ENCODE results near the gene GPR107. TPM values are rescaled to one million over a fixed set of nuclear protein-coding genes. Genes with fewer than 3 reads are reported as not detected.

Gene GPR107
- total and polyA plus RNA-seq, 2 of the 8 experiments (the other 6 are each of a cell fraction or from before 2014, with no cell fraction given): 19.3 to 30.7 TPM

GRCh38 chr9:130157079-130157478, 103.4 kb downstream of the GPR107 start (continued):
- no peak for TF ChIP-seq CHD7 (IDR thresholded peaks at IDR 0.05; ENCODE audit: insufficient replicate concordance, low read length)
- no peak for TF ChIP-seq POU5F1 (IDR thresholded peaks at IDR 0.05; ENCODE audit: low read depth, low read length)
- no peak for TF ChIP-seq POLR2AphosphoS5 (IDR thresholded peaks at IDR 0.05; ENCODE audit: low read depth, low read length)
